ENCODE results near the gene TOB1. TPM values are rescaled to one million over a fixed set of nuclear protein-coding genes. Genes with fewer than 3 reads are reported as not detected.
A peak's percentile ranks its signal among the peaks of the same experiment; 100 is the strongest.

The TOB1 gene
- total RNA-seq, 1 donor from 2014 or later, result 43.9 TPM

GRCh38 chr17:50848039-50848438 is 18.1 kb downstream of the TOB1 start:
- H3K27me3 Mint-ChIP-seq, result no peaks in the 10 kb centered on the region

GRCh38 chr17:50847566-50847965 is 18.6 kb downstream of the TOB1 start:
- no peak for TF ChIP-seq CTCF (IDR thresholded peaks at IDR 0.05; ENCODE audit: unreplicated experiment)
- Mint-ChIP-seq H3K4me1 (ENCODE audit: low read depth) (peaks cover 5% of the 10 kb centered on the region), H3K27ac (peak overlapping the region; percentile 33)

More at GRCh38 chr17:50848039-50848438, 18.1 kb downstream of the TOB1 start:
- DNase-seq (ENCODE audit: low spot score, unreplicated experiment), result no peak
- no peak overlapping the region for H3K4me3 Mint-ChIP-seq (ENCODE audit: low read depth)
- TF ChIP-seq CTCF (IDR thresholded peaks at IDR 0.05; ENCODE audit: unreplicated experiment), result no peak
- peaks cover 10% of the 10 kb centered on the region for H3K4me1 Mint-ChIP-seq (ENCODE audit: low read depth)
- no peak overlapping the region for H3K27ac Mint-ChIP-seq
- H3K9me3 Mint-ChIP-seq (ENCODE audit: low read depth), result no peaks in the 10 kb centered on the region
- H3K36me3 Mint-ChIP-seq (ENCODE audit: insufficient read depth), result no peaks in the 10 kb centered on the region

GRCh38 chr17:50845240-50846147 is 20.7 kb downstream of the TOB1 start:
- TF ChIP-seq CTCF (IDR thresholded peaks at IDR 0.05; ENCODE audit: unreplicated experiment), result no peak
- H3K27me3 Mint-ChIP-seq, result no peaks in the 10 kb centered on the region

More at GRCh38 chr17:50847566-50847965, 18.6 kb downstream of the TOB1 start:
- Mint-ChIP-seq H3K36me3 (ENCODE audit: insufficient read depth) (no peaks in the 10 kb centered on the region), H3K4me3 (ENCODE audit: low read depth) (no peak overlapping the region), H3K27me3 (no peaks in the 10 kb centered on the region), H3K9me3 (ENCODE audit: low read depth) (no peaks in the 10 kb centered on the region)
- no peak for DNase-seq (ENCODE audit: low spot score, unreplicated experiment)

GRCh38 chr17:50844117-50844700 is 21.9 kb downstream of the TOB1 start:
- no peaks in the 10 kb centered on the region for H3K9me3 Mint-ChIP-seq (ENCODE audit: low read depth)
- no peak for DNase-seq (ENCODE audit: low spot score, unreplicated experiment)

More at GRCh38 chr17:50845240-50846147, 20.7 kb downstream of the TOB1 start:
- Mint-ChIP-seq H3K36me3 (ENCODE audit: insufficient read depth) (no peaks in the 10 kb centered on the region), H3K27ac (no peak overlapping the region), H3K4me3 (ENCODE audit: low read depth) (no peak overlapping the region), H3K9me3 (ENCODE audit: low read depth) (no peaks in the 10 kb centered on the region), H3K4me1 (ENCODE audit: low read depth) (peaks cover 6% of the 10 kb centered on the region)
- DNase-seq (ENCODE audit: low spot score, unreplicated experiment), result no peak

More at GRCh38 chr17:50844117-50844700, 21.9 kb downstream of the TOB1 start:
- H3K4me3 Mint-ChIP-seq (ENCODE audit: low read depth), result no peak overlapping the region
- TF ChIP-seq CTCF (IDR thresholded peaks at IDR 0.05; ENCODE audit: unreplicated experiment), result no peak
- peak overlapping the region; percentile 59 for H3K27ac Mint-ChIP-seq
- peaks cover 6% of the 10 kb centered on the region for H3K4me1 Mint-ChIP-seq (ENCODE audit: low read depth)
- no peaks in the 10 kb centered on the region for H3K36me3 Mint-ChIP-seq (ENCODE audit: insufficient read depth)
- no peaks in the 10 kb centered on the region for H3K27me3 Mint-ChIP-seq

Data from progenitor cell of endocrine pancreas (in vitro differentiated cells).